Inflammatory macrophage treated with lipopolysaccharide for 4 hours (primary cell): ENCODE results near the gene TMC3.

Experiments
- DNase-seq: peaks from one replicate; pipeline ENCODE4 v3.0.0-alpha.2; 2020

Gene TMC3

DNA sequence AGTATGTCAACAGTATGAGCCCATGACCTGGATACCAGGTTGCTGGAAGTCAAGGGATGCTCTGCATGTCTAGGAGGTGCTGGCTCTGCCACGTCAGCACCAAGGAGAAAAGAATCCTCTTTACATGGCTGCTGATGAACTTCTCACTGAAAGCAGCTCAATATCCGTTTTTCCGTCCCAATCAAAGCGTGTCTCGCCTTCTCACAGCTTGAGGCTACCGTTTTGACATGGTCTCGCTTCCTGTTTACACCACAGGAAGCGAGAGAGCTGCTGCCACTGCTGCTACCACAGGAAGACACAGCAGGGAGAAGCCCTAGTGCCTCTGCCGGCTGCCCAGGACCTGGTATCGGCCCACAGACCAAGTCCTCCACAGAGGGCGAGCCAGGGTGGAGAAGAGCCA is 77.3 kb downstream of the TMC3 start:
- peak; percentile 94 for DNase-seq

DNA sequence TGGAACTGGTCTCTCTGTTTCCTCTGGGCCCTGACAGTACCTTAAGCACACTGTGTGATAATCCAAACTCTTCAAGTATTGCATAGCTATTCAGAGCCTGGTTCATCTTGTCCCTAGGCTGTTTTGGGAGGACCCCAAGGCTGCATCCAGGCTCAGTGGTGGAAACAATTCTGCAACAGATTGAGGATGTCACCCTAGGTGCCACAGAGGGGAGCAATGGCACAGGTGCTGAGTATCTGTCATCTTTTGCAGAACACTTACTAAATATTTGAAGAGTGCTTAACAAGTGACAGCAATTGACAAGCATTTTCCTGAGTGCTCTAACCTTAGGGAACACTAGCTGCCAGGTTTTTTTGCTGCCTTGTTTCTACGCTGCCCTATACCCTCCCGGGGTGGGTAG is 77.8 kb downstream of the TMC3 start:
- no peak for DNase-seq

DNA sequence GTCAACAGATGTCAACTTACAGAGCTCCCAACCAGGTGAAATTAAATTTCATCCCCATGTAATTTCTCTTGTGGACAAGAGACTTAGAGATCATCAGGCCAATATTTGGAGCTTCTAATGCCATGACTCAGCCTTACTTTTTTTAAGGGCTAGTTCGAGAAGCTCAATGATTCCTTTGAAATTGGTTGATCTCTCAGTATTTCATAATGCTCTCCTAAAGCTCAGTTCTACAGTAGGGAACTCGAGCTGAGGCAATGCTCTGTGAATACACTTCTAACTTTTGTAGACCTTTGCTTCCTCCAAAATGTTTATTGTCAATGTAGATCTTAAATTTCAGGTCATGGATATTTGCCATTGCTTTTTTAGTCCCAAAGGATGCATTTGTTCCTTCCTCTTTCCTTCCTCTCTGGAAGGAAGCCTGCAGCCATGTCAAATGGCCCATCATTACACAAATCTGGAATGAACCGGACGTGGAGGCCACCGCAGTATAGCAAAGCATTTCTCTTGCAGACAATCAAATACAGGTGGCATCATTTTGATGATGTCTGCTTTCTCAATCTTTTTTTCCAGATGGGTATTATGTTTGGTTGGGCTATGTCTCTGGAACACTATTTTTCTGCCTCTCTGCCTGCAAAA is 78.4 kb downstream of the TMC3 start:
- peak; percentile 49 for DNase-seq

DNA sequence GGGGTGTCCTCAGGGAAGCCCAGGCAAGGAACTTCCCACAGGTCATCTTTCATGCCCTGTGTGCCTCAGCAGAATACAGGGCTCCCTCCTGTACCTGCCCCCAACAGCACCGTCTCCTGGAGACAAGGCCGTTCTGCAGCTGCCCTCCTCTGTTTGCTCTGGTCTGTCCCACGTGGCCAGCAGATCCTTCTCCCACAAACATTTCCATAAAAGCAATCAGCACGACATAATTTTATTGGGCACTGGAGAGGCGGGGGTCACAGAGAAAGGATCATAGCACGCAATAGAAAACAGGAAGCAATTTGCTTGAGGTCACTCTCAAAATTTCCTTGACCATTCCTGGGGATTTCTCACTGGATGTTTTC is 79.5 kb downstream of the TMC3 start:
- peak; percentile 51 for DNase-seq

DNA sequence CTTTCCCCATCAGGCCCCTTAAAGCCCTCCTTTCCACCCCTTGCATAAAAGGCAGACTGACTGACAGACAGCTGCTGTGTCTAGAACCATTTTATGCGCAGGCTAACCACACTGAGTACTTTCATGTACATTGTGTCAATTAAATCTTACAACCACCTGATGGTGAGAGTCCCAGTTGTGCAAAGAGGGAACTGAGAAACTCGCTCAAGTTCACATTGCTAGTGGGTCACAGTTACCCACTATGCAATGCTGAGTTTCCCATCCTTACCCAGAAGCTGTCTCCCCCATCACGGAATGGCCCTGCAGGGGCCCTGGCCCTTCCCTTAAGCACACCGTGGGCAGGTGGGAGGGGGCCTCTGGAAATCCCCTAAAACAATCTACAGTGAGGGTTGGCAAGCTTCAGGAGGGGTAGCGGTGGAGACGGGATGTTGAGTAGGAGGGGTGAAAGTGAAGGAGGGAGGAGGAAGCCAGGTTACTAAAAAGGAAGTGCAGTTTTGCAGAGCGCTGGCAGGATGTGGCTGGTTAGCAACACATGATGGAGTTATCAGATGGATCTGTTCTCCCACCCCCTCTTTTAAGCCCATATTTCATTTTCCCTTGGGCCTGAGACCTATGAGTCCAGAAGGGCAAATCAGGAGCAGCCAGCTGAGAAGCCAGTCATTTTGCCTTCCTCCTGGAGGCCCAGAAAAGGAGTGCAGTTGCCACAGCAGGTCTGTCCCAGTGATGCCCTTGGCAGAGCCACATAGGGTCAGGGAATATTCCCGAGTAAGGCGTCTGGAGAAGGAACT is 80.1 kb downstream of the TMC3 start:
- DNase-seq, result peak; percentile 78

DNA sequence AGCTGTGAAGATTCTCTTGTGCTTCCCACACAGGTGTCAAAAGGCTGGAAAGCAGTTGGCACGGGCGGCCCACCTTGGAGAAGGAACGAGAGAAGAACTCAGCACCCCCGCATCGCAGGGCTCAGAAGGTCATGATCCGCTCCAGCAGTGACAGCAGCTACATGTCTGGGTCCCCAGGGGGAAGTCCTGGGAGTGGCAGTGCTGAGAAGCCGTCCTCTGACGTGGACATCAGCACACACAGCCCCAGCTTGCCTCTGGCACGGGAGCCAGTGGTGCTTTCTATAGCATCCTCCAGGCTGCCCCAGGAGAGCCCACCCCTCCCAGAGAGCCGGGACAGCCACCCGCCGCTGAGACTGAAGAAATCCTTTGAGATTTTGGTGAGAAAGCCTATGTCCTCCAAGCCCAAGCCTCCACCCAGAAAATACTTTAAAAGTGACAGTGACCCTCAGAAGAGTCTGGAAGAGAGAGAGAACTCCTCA is 81.5 kb downstream of the TMC3 start:
- DNase-seq, result peak; percentile 46

DNA sequence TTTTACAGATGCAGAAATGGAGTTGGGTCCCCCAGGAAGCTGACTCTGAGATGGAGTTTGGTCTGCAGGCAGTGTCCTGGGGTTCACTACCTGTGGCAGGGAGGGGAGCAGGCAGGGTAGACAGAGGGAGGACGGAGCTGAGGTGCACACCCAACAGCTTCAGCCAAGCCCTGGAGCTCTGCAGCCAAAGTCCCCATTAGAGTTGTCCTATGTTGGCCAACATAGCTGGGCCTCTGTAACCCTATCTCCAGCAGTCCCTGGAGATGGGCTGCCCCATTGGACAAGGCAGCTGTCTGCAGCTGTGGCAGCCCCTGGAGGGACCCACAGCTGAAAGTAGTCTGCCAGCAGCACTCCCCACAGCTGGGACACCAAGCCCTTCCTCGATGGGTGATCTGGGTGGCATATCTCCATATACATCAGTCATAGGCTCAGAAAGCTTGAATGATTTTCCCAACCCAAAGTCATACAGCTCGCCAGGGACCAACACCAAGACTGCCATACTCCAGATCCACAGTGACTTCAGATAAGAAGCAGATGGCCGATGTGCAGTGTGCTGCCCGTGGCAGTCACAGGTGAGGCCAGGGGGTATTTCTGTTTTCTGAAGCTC is 82.0 kb downstream of the TMC3 start:
- no peak for DNase-seq

DNA sequence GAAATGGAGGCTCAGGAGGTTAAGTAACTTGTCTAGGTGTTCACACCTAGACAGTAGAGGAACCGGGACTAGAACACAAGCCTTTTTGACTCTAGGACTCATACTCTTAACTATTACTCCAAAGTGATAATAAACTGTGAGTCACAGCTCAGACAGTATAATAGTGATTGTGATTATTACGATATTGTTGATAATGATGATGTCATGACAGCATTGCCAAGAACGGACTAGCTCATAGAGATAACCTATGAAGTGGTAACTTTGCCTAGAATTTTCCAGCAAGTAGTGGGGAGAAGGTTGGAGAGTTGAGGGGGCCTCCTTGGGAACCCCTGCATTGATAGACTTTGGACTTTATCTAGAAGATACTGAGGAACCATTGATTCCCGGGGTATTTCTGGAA is 84.1 kb downstream of the TMC3 start:
- DNase-seq, result no peak

DNA sequence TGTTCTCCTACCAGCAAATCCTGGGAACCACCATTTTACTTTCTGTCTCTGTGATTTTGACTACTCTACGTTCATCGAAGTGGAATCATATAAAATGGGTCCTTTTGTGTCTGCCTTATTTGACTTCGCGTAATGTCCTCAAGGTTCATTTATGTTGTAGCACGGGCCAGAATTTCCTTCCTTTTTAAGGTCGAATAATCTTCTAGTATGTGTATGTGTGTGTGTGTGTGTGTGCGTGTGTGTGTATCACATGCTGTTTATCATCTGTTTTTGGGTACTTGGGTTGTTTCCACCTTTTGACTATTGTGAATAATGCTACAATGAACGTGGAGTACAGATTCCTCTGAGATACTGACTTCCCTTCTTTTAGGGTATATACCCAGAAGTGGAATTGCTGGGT is 85.4 kb downstream of the TMC3 start:
- DNase-seq, result no peak

DNA sequence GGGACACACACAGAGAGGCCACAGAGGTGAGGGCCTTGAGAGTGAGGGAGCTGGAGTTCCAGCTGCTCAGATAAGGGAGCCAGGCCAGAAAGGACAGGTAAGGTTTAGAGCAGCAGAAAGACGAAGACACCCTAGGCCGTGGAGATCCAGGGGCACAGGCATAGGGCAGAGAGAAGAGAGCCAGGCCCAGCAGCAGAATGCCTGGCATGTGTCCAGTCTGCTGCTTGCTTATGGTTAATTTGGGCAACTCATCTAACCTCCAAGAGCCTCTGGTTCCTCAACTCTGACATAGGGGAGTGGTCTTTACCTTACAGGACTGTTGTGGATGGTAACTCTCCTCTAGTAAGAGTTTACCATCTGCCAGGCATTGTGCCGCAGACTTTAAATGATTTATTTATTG is 86.0 kb downstream of the TMC3 start:
- DNase-seq, result no peak

DNA sequence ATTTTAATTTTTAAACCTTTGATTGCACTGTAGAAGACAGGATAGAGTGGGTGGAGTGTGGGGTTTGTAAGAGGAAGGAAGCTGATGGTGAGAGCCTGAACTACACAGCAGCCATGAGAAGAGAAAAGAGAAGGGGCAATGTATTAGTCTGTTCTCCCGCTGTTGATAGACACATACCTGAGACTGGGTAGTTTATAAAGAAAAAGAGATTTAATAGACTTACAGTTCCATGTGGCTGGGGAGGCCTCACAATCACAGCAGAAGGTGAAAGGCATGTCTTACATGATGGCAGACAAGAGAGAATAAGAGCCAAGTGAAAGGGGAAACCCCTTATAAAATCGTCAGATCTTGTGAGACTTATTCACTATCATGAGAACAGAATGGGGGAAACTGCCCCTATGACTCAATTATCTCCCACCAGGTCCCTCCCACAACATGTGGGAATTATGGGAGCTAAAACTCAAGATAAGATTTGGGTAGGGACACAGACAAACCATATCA is 87.3 kb downstream of the TMC3 start:
- peak; percentile 87 for DNase-seq

DNA sequence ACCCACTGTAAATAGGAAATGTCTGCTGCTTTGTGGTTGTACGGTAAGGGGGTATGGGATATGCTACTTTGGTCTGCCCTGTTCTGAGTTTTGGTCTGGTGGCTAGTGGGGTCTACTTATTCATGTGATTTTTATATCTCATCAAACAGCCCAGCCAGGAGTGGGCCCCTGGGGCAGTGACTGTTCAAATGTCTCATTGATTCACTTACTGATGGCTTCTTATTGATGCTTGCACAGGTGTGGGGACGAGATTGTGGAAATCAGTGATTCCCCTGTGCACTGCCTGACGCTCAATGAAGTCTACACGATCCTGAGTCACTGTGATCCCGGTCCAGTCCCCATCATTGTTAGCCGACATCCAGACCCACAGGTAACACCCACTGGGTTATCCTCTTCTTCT is 88.6 kb downstream of the TMC3 start:
- DNase-seq, result no peak

DNA sequence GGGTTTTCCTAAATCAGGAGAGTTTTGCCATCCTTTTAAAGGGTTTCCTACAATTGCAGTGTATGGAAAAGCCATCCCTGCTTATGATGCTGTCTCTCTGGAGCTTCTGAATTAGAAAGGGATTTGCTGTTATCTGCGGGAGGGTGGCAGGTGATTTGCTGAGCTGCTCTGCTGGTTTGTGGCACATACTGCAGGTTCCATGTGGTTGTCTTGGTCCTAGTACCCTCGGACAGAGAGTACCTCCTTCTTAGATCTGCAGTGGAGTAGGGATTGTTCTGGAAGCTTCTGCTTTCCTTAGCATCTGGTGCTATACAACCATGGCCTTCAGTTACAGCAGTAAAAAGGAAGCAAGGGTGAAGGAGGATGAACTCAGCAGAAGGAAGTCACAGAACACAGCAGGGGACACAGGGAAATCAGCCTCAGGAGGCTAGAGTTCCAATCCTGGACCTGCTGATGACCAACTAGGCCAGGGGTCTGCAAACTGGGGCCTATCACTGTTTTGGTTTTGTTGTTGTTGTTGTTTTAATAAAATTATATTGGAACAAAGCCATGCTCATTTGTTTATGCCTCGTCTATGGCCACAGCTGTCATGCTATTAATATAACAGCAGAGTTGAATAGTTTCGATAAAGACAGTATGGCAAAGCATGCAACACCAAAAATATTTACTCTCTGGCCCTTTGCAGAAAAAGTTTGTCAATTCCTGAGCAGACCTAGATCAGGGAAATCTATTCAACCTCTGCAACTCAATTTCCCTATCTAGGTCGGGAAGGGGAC is 89.6 kb downstream of the TMC3 start:
- DNase-seq, result peak; percentile 47

DNA sequence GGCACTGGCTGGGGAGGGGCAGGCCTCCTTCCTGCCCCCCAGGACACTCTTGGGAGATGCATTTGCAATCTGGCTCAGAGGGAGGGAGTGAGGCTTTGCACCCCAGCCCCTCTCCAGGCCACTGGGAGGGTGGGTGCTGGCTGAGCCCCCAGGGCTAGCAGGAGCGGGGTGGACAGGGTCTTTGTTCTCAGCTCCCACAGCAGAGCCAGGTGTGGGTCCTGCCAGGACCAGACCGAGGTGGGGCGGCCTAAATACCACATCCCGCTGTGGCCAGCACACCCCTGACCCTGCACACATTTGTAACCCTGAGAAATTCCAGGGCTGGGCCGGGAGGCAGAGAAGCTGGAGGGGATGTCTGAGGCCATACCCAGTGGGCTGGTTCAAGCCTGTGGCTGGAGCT is 91.1 kb downstream of the TMC3 start:
- no peak for DNase-seq

DNA sequence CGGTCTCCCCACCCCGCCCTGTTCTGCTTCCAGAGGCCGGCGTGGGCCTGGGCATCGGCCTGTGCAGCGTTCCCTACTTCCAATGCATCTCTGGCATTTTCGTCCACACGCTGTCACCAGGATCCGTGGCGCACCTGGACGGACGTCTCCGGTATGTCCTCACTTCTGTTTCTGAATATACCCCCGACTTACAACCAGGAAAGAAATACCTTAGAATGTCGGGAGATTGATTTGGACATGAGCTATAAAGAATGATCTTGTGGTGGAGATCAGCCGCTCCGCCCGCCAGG is 91.5 kb downstream of the TMC3 start:
- DNase-seq, result no peak

DNA sequence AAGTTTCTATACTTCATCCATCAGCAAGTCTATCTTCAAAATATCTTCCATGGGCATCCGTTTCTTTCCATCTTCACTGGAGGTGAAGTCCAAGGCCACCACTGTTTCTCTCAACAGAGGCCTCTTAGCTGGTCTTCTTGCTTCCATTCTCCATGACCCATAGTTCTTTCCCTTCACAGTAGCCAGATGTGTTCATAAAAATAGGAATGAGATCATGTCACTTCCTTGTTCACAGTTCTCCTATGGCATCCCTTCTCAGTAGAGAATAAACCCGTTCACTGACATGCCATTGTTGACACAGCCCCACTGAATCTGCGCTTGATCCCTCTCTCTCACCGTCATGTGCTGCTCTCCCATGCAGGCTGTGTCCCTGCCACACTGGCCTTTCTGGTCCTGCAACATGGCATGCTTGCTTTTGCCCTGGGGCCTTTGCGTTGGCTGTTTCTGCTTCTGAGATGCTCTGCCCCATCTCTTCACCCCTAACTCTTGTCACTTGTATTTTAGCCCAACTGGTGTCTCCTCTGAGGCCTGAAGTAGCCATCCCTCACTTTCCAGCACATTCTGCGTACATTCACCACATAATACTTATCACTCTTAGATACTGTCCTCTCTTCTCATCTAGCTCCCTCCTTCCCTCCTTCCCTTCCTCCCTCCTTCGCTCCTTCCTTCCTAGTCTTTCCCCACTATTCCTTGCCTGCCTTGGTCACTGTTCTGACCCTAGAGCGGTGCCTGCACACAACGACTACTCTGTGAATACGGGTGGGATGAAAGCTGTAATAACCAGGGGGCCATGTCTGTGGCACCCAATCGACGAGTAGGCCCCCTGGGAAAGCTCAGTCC is 92.0 kb downstream of the TMC3 start:
- DNase-seq, result peak; percentile 54

DNA sequence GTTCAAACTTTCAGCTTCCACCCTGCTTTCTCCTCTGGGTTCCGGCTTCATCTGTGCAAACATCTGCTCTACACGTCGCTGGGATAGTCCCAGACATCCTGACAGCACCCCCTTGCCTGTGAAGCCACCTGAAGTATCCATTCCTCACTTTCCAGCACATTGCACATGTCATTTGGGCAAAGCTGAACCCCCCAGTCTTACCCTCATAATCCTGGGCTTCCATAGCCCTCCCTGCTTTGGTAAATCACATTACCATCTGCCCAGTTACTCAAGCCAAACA is 92.6 kb downstream of the TMC3 start:
- no peak for DNase-seq
